UCSD-AML1 (cell line): ENCODE measurements around the gene LRG1.
"Not testable (repeated sequence)": the region's sequence is repeated elsewhere in the genome, so short reads cannot be mapped to it uniquely, and the experiment has no call there.

ENCODE experiments used
- DNase-seq: peaks from one replicate; lab custom pipeline; 2025; ENCODE audit not compliant: unreplicated experiment; lab: John Stamatoyannopoulos, UW

LRG1 gene

DNA sequence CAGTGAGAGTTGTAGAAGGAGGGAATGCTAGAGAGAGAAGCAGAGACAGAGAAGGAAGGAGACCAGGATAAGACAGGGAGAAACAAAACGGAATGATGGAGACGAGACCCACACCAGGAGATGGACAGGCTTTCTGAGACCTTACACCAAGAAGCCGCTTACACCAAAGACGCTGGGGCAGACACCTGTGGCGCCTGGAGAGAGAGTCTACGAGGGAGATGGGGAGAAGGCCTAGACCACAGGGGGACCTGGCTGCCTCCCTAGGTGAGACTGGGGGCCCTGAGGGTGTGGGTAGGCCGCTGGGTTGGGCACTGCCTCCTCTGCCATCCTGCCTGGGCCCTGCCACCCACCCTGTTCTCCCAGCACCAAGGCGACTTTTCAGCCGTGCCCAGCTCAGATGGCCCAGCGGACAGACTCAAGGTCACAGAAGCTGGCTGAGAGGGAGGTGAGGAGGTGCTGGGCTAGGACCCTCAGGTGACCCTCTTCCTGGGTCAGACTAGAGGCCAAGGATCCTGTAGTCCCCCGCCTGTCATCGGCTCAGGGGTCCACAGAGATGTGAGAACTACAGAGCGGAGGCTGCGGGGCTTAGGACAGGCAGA lies 9.8 kb downstream of the LRG1 start:
- DNase-seq = no peak

DNA sequence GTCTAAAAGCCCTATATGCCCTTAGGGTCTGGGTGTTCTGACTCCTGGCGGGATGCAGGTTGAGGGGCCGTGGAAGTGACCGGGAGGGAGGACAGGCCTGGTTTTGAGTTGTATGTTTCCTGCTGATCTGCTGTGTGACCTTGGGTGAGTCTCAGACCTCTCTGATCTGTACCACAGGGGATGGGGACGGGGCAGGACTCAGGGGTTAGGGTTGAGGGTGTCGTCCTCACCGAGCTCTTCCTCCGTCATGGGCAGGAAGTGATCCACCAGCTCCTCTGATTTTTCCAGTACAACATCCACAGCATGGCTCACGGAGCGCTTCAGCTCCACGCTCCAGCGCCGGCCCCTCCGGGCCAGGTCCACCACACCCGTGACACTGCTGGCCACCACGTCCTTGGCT lies 11.0 kb downstream of the LRG1 start:
- no peak for DNase-seq

DNA sequence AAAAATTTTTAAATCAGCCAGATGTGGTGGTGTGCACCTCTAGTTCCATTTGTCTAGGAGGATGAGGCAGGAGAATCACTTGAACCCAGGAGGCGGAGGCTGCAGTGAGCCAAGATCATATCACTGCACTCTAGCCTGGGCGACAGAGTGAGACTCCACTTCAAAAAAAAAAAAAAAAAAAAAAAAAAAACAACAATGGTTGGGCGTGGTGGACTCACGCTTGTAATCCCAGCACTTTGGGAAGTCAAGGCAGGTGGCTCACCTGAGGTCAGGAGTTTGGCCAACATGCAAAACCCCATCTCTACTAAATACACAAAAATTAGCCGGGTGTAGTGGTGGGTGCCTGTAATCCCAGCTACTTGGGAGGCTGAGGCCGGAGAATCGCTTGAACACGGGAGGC lies 12.5 kb downstream of the LRG1 start:
- not testable (repeated sequence) for DNase-seq

DNA sequence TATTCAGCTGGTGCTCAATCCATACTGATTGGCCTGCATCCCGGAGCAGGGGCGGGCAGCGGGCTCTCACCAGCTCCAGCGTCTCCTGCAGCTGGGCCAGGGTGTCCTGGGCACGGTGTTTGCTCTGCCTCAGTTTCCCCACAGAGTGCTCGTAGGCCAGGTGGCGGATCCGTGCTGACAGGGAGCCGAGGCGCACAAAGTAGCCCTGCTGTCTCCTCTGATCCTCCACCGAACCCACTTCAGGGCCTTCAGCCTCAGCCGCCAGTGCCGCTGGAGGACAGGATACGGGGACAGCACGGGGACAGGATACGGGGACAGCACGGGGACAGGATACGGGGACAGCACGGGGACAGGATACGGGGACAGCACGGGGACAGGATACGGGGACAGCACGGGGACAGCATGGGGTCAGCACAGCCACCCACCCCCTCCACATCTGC lies 14.3 kb downstream of the LRG1 start:
- no peak for DNase-seq

DNA sequence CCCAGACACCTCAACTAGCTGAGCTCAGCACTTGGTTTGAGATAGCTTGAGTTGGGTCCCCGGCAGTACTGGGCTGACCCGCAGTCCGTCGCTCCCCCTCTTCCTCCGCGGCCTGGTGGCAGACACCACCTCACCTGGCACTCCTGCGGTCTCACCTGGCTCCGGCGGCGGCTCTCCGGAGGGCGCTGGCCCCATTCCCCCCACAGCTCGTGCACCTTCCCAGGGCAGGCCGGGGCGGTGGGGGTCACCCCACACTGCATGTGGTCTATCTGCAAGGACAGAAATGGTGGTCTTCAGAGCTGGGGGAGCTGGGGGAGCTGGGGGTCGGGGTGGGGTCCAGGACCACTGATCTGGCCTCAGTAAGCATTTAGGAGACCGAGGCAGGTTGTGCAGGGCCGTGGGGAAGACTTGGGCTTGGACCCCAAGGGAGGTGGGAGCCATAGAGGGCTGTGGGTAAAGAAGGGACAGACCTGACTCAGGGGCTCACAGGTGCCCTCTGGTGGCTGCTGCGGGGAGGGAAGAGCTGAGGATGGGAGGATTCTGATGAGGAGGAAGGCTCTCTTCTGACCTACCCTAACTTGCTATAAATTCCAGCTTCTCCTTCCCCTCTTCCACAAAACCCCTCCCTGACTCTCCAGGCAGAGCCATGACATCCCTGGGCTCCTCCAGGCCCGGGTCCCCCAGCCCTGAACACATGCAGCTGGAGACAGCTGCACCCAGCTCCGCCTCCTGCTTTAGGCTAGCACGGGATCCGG lies 14.9 kb downstream of the LRG1 start:
- DNase-seq = peak; percentile 69

DNA sequence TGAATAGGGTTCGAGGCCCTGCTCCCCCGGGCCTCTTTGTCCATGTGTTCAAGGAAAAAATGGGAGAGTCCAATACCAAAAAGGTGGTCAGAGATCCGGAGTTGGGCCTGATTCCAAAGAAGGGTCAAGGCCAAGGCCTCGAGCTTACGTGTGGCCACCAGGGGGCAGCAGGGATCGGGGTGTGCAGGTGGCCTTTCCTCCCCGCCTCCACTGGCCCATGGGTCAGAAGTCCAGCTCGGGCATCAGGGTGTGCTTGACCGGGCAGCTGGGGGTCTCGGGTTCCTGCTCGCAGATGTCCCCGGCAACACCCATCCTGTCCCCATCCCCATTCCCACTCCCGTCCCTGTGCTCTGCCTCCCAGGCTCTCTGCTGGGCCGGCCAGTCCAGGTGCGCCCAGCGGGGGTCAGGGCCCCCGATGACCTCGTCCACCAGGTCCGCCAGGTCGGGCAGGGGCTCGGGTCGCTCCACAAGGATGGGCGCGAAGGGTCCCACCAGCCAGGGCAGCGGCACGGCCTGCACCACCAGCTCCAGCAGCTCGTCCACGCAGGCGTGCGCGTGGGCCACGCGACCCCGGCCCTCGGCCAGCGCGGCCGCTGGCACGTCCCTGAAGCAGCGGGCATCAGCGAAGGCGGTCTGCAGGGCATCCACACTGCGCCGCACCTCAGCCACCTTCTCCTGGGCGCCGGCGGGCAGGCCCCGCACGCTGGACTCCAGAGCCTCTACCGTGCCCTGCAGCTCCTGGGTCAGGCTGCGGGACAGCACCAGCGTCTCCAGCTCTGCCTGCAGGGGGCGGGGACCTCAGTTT lies 16.3 kb downstream of the LRG1 start:
- peak; percentile 44 for DNase-seq

DNA sequence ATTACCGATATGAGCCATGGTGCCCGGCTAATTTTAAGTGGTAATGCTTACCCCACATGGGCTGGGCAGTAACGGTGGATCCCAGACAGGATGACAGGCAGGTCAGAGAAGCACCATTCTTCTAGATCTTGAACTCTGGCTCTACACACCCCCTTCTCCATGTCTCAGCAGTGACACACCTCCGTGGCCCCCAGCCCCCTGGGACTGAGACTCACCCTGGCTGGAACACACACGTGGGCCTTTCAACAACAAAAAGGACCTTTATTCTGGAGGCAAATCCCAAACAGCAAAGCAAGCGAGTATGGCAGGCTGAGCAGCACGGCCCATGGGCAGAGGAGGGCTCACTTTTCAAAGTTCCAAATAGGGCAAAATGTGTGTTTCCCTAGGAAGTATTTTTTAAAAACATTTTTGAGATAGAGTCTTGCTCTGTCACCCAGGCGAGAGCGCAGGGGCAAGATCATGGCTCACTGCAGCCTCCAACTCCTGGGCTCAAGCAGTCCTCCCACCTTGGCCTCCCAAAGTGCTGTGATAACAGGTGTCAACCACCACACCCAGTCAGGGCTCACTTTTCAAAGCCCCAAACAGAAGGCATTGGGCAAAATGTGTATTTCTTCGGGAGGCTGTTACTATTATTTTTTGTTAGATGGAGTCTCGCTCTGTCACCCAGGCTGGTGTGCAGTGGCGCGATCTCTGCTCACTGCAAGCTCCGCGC lies 17.4 kb downstream of the LRG1 start:
- DNase-seq = no peak

DNA sequence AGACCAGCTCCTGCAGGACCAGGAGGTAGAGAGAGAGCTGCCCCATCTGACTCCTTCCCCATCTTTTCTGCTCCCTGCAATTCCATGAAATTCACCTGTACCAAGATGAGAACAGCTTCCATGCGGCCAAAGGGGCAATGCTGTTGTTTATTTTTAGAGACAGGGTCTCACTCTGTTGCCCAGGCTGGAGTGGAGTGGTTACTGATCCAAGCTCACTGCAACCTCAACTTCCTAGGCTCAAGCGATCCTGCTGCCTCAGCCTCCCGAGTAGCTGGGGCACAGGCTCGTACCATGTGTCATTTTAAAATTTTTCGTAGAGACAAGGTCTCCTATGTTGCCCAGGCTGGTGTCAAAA lies 18.0 kb downstream of the LRG1 start:
- DNase-seq = no peak

DNA sequence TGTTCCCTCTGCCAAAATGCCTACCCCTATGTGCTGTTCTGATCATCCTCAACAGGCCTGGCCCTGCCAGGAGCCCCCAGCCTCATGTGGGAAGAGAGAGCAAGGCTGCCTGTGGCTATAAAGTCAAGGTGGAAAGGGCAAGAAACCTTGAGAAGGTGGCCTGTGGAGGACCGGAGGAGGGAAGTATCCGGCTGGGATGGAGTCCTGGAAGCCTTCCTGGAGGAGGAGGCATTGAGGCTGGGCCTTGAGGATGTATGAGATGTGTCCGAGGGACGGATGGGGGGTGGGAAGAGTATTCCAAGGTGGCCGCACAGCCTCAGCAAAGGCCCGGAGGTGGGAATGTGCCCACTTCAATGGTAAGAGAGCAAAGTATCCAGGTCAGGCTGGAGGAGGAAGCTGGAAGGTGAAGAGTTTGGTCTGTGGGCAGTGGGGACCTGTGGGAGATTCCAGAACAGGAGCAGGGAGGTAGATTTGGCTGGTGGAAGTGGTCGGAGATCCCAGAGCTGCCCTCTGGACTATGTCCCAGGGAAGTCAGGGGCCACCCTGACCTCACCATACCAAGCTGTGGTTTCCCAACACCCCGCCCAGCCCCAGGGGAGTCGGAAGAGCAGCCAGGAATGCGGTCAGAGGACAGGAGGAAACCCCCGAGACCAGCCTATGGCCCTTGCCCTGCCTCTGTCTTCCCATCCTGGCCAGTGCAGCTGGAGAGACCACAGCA lies 18.5 kb downstream of the LRG1 start:
- peak; percentile 20 for DNase-seq

DNA sequence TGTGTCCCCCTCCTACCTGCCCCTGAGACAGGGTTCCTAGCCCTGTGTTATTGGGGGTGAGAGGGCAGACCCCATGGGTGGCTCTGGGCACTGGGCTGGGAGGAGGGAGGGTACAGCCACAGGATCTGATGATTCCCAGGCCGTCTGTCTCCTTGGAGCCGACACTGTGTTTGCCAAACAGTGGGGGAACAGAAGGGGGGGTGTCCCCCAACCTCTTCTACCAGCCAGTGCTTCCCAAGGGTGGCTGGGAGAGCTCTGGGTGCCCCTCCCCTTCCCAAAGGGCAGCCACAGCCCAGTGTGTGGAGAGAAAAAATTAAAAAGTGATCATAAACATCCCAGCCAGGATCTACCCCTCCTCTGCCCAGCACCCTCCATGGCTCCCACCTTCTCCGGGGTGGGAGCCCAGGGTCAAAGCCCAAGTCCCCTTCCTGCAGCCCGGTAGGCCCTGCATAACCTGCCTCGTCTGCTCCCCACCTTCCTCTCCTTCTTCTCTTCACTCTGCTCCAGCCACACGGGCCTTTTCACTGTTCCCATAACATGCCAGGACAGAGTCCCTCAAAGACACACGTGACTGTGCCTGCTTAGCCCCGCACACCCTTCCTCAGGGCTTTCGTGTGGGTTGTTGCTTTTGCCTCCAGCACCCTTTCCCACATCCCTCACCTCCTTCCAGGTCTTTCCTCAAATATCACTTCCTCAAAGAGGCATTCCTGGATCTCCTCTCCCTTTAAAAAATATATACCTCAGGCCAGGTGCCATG lies 20.1 kb downstream of the LRG1 start:
- no peak for DNase-seq

DNA sequence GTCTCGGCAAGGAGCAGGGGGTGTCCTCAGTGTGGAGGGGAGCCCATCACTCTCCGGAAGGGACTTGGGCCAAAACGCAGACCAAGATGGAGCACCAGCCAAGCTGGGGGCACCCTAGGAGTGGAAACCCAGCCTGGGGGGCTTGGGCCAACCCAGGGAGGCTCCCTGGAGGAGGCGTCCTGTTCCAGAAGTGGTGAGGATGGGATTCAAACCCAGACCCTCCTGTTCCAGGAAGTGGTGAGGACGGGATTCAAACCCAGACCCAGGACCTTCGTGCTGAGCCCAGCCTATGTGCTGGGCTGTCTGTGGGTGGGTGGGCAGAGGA lies 20.7 kb downstream of the LRG1 start:
- no peak for DNase-seq

DNA sequence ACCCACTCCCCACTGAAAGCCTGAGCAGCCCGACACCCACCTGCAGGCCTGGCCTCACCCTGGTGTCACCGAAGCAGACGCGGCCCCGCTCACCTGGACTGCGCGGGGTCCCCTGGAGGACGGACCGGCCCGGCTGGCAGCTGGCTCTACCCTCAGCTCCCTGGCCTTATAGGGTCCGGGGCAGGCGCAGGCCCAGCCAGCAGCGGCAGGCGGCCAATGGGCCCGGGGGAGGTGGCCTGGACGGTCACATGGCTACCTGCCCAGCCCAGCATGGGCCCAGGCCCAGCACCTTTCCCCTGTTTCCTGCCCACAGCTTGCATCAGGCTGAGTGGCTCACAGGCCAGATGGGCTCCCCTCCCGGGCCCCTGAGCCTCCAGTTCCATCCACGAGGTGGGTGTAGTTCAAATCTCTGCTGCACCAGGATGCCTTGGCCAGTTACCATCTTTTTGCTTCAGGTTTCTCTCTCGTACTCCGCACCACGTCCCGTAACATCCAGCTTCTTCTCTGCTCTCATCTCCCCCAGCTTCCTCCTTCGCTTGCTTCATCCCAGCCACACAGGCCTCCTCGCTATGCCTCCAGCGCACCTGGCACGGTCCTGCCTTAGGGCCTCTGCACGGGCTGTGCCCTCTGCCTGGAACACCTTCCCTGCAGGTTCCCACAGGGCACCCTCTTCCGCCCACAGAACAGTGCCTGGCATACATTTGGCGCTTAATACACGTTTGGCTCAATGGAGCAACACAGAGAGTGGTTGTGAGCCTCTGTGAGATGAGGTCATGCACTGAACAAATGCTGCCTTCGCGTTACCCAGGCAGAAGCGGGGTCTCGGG lies 21.3 kb downstream of the LRG1 start, which contains the start of gene PLIN4:
PLIN4 (minus strand) TSS at position 142 of the 827 bp plus-strand sequence. CDS start 214 bp downstream, outside the sequence.
- no peak for DNase-seq

DNA sequence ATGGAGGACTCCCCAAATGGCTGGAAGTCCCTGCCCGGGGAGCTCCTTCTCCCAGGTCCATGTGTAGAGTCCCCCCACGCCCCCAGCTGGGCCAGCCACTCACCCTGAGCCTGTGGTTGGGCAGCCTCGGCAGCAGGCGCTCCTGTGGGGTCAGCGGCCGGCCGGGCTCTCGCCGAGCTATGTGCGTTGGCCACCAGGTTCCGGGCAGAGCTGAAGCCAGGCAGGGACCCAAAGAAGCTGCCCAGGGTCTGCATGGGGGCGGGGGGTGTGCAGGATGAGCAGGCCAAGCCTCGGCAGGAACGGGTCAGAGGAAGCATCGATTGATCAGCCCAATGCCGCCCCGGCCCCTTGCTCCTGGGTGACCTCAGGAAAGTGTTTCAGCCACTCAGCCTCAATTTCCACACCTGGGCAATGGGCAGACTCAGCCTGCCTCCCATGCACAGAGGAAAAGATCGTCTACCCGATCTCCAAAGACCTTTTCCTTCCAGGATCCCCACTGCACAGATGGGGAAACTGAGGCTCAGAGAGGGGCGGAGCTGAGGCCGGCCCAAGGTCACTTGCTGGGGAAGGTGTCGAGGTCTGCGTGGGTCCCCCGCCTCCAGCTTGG lies 22.3 kb downstream of the LRG1 start:
- no peak for DNase-seq

DNA sequence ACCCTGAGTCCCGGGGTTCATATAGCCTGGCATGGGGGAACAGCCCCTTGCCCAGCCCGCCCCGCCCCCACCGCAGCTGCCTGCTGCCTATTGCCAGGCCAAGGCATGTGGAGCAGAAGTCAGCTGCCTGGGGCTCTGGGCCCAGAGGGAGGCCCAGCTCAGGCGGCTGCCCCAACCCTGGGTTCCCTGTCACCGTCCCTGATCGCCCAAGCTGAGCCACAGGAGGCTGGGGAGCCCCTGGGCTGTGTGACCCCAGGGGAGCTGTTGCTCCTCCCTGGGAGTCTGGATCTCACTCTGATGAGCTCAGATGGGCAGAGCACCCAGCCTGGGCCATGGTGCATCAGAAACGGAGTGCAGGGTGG lies 22.9 kb downstream of the LRG1 start:
- DNase-seq = no peak

DNA sequence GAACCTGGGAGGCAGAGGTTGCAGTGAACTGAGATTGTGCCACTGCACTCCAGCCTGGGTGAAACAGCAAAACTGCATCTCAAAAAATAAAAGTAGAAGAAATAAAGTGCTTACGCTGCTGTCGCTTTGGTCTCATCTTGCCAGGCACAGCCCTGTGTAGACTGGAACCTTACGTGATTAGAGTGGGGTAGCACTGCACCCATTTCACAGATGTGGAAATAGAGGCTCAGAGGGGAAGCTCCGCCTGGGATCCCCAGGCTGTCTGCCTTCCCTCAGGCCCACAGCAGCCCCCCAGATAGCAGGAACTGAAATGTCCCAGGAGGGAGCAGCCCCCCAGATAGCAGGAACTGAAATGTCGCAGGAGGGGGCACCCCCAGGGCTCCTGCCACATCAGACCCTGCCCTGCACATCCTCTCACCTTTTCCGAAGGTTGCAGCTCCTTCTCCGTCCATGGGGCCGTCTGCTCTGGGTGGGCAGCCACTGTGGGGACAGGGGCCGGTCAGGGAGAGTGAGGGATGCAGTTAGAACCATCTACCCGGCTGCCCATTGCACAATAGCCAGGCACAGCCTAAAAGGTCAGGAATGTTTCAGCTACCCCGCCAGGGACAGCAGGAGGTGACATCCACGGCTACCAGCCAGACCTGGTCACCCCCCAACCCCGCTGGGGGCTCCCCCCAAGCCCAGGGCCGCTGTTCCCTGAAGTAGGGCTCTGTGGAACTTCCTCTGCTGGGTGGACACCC lies 23.5 kb downstream of the LRG1 start:
- DNase-seq = no peak

DNA sequence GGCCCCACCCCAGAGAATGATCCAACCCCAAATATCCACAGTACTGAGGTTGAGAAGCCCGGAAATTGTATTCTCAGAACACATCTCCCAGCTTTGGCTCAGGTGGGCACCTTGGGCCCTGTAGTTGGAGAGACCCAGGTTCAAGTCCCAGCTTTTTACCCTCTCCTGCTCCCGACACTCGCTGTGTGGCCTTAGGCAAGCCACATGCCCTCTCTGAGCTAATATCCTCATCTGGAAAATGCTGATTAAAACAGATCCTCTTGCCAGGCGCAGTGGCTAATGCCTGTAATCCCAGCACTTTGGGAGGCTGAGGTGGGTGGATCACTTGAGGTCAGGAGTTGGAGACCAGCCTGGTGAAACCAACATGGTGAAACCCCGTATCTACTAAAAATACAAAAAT lies 24.1 kb downstream of the LRG1 start:
- DNase-seq = no peak

DNA sequence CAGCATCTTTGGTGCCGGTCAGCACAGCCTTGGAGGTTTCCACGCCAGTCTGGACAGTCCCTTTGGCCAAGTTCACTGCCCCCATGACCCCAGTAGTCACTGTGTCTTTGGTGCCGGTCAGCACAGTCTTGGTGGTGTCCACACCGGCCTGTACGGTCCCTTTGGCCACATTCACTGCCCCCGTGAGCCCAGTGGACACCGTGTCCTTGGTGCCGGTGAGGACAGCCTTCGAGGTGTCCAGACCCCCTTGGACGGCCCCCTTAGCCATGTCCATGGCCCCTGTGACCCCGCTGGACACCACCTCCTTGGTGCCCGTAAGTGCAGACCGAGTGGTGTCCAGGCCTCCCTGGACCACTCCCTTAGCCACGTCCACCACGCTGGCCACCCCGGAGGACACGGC lies 26.6 kb downstream of the LRG1 start:
- DNase-seq = no peak

DNA sequence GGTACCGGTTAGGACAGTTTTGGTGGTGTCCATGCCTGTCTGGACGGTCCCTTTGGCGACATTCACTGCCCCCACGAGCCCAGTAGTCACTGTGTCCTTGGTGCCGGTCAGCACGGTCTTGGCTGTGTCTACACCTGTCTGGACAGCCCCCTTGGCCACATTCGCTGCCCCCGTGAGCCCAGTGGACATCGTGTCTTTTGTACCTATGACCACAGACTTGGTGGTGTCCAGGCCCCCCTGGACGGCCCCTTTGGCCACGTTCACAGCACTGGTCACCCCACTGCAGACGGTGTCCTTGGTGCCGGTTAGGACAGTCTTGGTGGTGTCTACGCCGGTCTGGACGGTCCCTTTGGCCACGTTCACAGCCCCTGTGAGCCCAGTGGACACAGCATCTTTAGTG lies 27.8 kb downstream of the LRG1 start:
- DNase-seq = no peak
